Pancreas (tissue), 10 donors: ENCODE data around the gene SLC1A6. TPM values are rescaled to one million over a fixed set of nuclear protein-coding genes. Genes with fewer than 3 reads are reported as not detected.
"Not testable (repeated sequence)": the region's sequence is repeated elsewhere in the genome, so short reads cannot be mapped to it uniquely, and the experiment has no call there.

Experiments used
- ATAC-seq, 4 donors: fragments of 200-7000 bp; cut with Tn5 transposase; one replicate each; pipeline versions ENCODE4 v1.8.0 to v1.9.1; 2020; ENCODE audit warnings: mild to moderate bottlenecking in 4 of 4, moderate library complexity in 4 of 4
- DNase-seq, 6 donors: peaks; one replicate each; pipeline ENCODE4 v3.0.0-alpha.2; 2020
- FAIRE-seq: peaks from 2 replicates; lab custom pipeline; 2012; peaks lifted over from hg19 to GRCh38; lab: Jason Lieb, UNC
- H3K27ac ChIP-seq, 4 donors: fragments of 200-600 bp; sonication (generic); 1 replicate in 3 of 4; 2 replicates in 1 of 4; pipeline versions ENCODE4 v1.5.0 to v1.8.0; 2020
- H3K27me3 ChIP-seq, 4 donors: fragments of 200-600 bp; one replicate each; pipeline ENCODE4 v1.8.0; 2021
- H3K36me3 ChIP-seq, 3 donors: fragments of 200-600 bp; sonication (generic) in 1 of 3; one replicate each; pipeline versions ENCODE4 v1.5.0 to v1.8.0; 2020 to 2021
- H3K4me1 ChIP-seq, 3 donors: fragments of 200-600 bp; one replicate each; pipeline ENCODE4 v1.8.0; 2021
- H3K4me3 ChIP-seq, 4 donors: fragments of 200-600 bp; sonication (generic) in 2 of 4; one replicate each; pipeline versions ENCODE4 v1.5.0 to v1.8.0; 2020 to 2021
- H3K9me3 ChIP-seq, 4 donors: fragments of 200-600 bp; one replicate each; pipeline ENCODE4 v1.8.0; 2021
- CTCF ChIP-seq, 4 donors: fragments of 200-600 bp; sonication (generic) in 3 of 4; IDR thresholded peaks; one replicate each; pipeline versions ENCODE4 v1.5.0 to v1.8.0; 2021; ENCODE audit warnings: antibody characterized with exemption in 4 of 4
- WGBS, 2 donors: extraction: QIAGEN DNeasy Blood & Tissue Kit; methylation state at CpG; one replicate each; pipeline ENCODE4 v1.1.7; 2013; 5-methylcytosine and 5-hydroxymethylcytosine counted together
- intact Hi-C, 3 donors: fragments of 100-400 bp; cut with DNase I; formaldehyde crosslinking; loops; one replicate each; pipeline versions ENCODE4 v1.11.1 to v1.14.2; 2022
- polyA plus RNA-seq, 2 donors: library from polyadenylated mRNA; stranded (reverse); fragments of 200-250 nt; gene quantifications; one replicate each; pipeline ENCODE4 v1.2.3, GENCODE V29; 2013
- total RNA-seq, 6 donors: library from RNA; stranded (reverse); fragmentation: NEBNext Ultra II Directional in 4 of 6; extraction: Animal tissue kit (Norgen Biotek cat#: 25700) in 4 of 6; gene quantifications; one replicate each; pipeline versions ENCODE4 v1.2.1 to v1.2.4, GENCODE V29; 2021 to 2023
- donor health status: healthy with polysubstance abuse.
- donor health status: DM: no; HTN: no; CAD: no; lungs with moderate emphysema.
- donor health status: DM: no; HTN: no; CAD: no.
- donor health status: control.
- donor health status: control.
- donor health status: Bipolar disorder and iron deficiency.
- donor health status: DM: yes; HTN: yes; CAD: no.
- donor health status: DM: no; HTN: no; CAD: no.
- donor health status: DM: no; HTN: no; CAD: no.
- donor health status: DM: yes; HTN: yes; CAD: no.

The SLC1A6 gene
- total and polyA plus RNA-seq, 8 donors = 0.15 to 0.38 (median 0.23) TPM; not detected in 5

- TF ChIP-seq CTCF (IDR thresholded peaks at IDR 0.05) = no peak
- Histone ChIP-seq H3K9me3 (no peaks in the 10 kb centered on the region), H3K4me1 (no peaks in the 10 kb centered on the region), H3K4me3 (no peak overlapping the region), H3K27ac (no peak overlapping the region), H3K27me3 (no peaks in the 10 kb centered on the region), H3K36me3 (no peaks in the 10 kb centered on the region)
- 74 to 92% methylated on average over 1 of the region's 1 CpG for WGBS, 2 donors
- ATAC-seq (no peak), DNase-seq (no peak), FAIRE-seq (no peak)
- intact Hi-C loops = no loop called here
These were observed 29.2 kb downstream of the SLC1A6 start for GRCh38 chr19:14950421-14950820.

GRCh38 chr19:14949876-14950275 is 29.8 kb downstream of the SLC1A6 start:
- Histone ChIP-seq H3K27me3 (no peaks in the 10 kb centered on the region), H3K4me1 (no peaks in the 10 kb centered on the region), H3K27ac (no peak overlapping the region), H3K9me3 (no peaks in the 10 kb centered on the region), H3K36me3 (no peaks in the 10 kb centered on the region), H3K4me3 (no peak overlapping the region)
- no peak for TF ChIP-seq CTCF (IDR thresholded peaks at IDR 0.05)
- intact Hi-C loops = no loop called here
- FAIRE-seq = no peak
- no peak for DNase-seq
- WGBS, 2 donors = 55 to 68% methylated on average over 8 of the region's 8 CpGs
- no peak for ATAC-seq

- H3K27ac ChIP-seq, DNase-seq, intact Hi-C loops, FAIRE-seq, H3K4me3 ChIP-seq, H3K9me3 ChIP-seq, H3K27me3 ChIP-seq, H3K4me1 ChIP-seq, ATAC-seq, H3K36me3 ChIP-seq: not testable (repeated sequence)
- 82 to 95% methylated on average over 10 of the region's 10 CpGs for WGBS, 2 donors
These were observed 30.3 kb downstream of the SLC1A6 start for GRCh38 chr19:14949413-14949812.

- ATAC-seq (no peak), FAIRE-seq (no peak), DNase-seq (no peak)
- 50 to 76% methylated on average over 1 of the region's 1 CpG for WGBS, 2 donors
- no peaks in the 10 kb centered on the region for H3K4me1 ChIP-seq
- H3K4me3 ChIP-seq = no peak overlapping the region
- H3K9me3 ChIP-seq = no peaks in the 10 kb centered on the region
- no peaks in the 10 kb centered on the region for H3K27me3 ChIP-seq
- intact Hi-C loops = no loop called here
- no peaks in the 10 kb centered on the region for H3K36me3 ChIP-seq
- no peak for TF ChIP-seq CTCF (IDR thresholded peaks at IDR 0.05)
- no peak overlapping the region for H3K27ac ChIP-seq
These were observed 35.2 kb downstream of the SLC1A6 start for GRCh38 chr19:14944456-14944855.

GRCh38 chr19:14943601-14944000 is 36.1 kb downstream of the SLC1A6 start:
- H3K27me3 ChIP-seq = peaks cover 0 to 1% (median 0%) of the 10 kb centered on the region in 4 donors
- H3K36me3 ChIP-seq = no peaks in the 10 kb centered on the region
- no peaks in the 10 kb centered on the region for H3K9me3 ChIP-seq
- FAIRE-seq (no peak), ATAC-seq (no peak), DNase-seq (no peak)
- no peaks in the 10 kb centered on the region for H3K4me1 ChIP-seq
- no peak for TF ChIP-seq CTCF (IDR thresholded peaks at IDR 0.05)
- no peak overlapping the region for H3K27ac ChIP-seq
- intact Hi-C loops = no loop called here
- WGBS, 2 donors = 54 to 78% methylated on average over 4 of the region's 4 CpGs
- no peak overlapping the region for H3K4me3 ChIP-seq
